OCI-LY1 (cell line): ENCODE results near the gene IGSF9B.

Source experiments
- H2AFZ ChIP-seq: fragments of 200-600 bp; sonication (generic), shearing (Covaris generic); 2 replicates; pipeline ENCODE4 v1.6.0; 2014; ENCODE audit warnings: antibody characterized with exemption, mild to moderate bottlenecking, low read length
- H3F3A ChIP-seq: fragments of 200-600 bp; sonication (generic), shearing (Covaris generic); 2 replicates; pipeline ENCODE4 v1.6.0; 2014; ENCODE audit warnings: mild to moderate bottlenecking, antibody characterized with exemption, low read length, moderate library complexity; ENCODE audit not compliant: insufficient read depth
- H3K27ac ChIP-seq: fragments of 200-600 bp; sonication (generic); 2 replicates; pipeline ENCODE4 v1.5.1; 2014; ENCODE audit warnings: low read length, mixed run types, mild to moderate bottlenecking, low read depth; ENCODE audit not compliant: poor library complexity, severe bottlenecking
- H3K27me3 ChIP-seq: fragments of 200-600 bp; sonication (generic); 2 replicates; pipeline ENCODE4 v1.6.0; 2014; ENCODE audit warnings: antibody characterized with exemption, mild to moderate bottlenecking, low read length, moderate library complexity; ENCODE audit not compliant: insufficient read depth
- H3K36me3 ChIP-seq: fragments of 200-600 bp; sonication (generic); 2 replicates; pipeline ENCODE4 v1.6.1; 2014; ENCODE audit warnings: mild to moderate bottlenecking, antibody characterized with exemption, low read length, moderate library complexity, mixed read lengths; ENCODE audit not compliant: insufficient read depth
- H3K4me1 ChIP-seq: fragments of 200-600 bp; sonication (generic); 2 replicates; pipeline ENCODE4 v1.5.1; 2014; ENCODE audit warnings: mild to moderate bottlenecking, low read length, moderate library complexity; ENCODE audit not compliant: insufficient read depth, severe bottlenecking
- H3K4me2 ChIP-seq: fragments of 200-600 bp; sonication (generic), shearing (Covaris generic); 2 replicates; pipeline ENCODE4 v1.6.1; 2014; ENCODE audit warnings: low read length
- H3K4me3 ChIP-seq: fragments of 200-600 bp; sonication (generic); 2 replicates; pipeline ENCODE4 v1.5.1; 2014; ENCODE audit warnings: low read length, low read depth, mild to moderate bottlenecking, mixed read lengths; ENCODE audit not compliant: poor library complexity, severe bottlenecking
- H3K79me2 ChIP-seq: fragments of 200-600 bp; shearing (Covaris generic); 2 replicates; pipeline ENCODE4 v1.6.1; 2016; ENCODE audit warnings: mixed run types, low read length, mixed read lengths; ENCODE audit not compliant: insufficient read depth
- H3K9ac ChIP-seq: fragments of 200-600 bp; sonication (generic), shearing (Covaris generic); 2 replicates; pipeline ENCODE4 v1.6.1; 2014; ENCODE audit warnings: mild to moderate bottlenecking, low read length, mixed read lengths
- H3K9me2 ChIP-seq: fragments of 200-600 bp; sonication (generic), shearing (Covaris generic); 2 replicates; pipeline ENCODE4 v1.6.1; 2014; ENCODE audit warnings: low read depth, mild to moderate bottlenecking, low read length, mixed read lengths
- H3K9me3 ChIP-seq: fragments of 200-600 bp; shearing (Covaris generic); 2 replicates; pipeline ENCODE4 v1.6.1; 2014; ENCODE audit warnings: low read length, mixed read lengths
- H4K20me1 ChIP-seq: fragments of 200-600 bp; sonication (generic), shearing (Covaris generic); 2 replicates; pipeline ENCODE4 v1.6.0; 2016; ENCODE audit warnings: mild to moderate bottlenecking, low read length; ENCODE audit not compliant: insufficient read depth
- EZH2 ChIP-seq: fragments of 200-600 bp; sonication (generic), shearing (Covaris generic); IDR thresholded peaks from 2 replicates; pipeline ENCODE4 v1.8.0; 2017; ENCODE audit warnings: borderline replicate concordance, mixed run types, mild to moderate bottlenecking, antibody characterized with exemption, low read length, moderate library complexity, mixed read lengths
- TF ChIP-seq, protein P1 (sequence below): fragments of 200-600 bp; sonication (generic), shearing (Covaris generic); IDR thresholded peaks from 2 replicates; pipeline ENCODE4 v1.5.1; 2017; ENCODE audit warnings: mild to moderate bottlenecking, antibody characterized with exemption, low read length, moderate library complexity, mixed read lengths

IGSF9B gene

DNA sequence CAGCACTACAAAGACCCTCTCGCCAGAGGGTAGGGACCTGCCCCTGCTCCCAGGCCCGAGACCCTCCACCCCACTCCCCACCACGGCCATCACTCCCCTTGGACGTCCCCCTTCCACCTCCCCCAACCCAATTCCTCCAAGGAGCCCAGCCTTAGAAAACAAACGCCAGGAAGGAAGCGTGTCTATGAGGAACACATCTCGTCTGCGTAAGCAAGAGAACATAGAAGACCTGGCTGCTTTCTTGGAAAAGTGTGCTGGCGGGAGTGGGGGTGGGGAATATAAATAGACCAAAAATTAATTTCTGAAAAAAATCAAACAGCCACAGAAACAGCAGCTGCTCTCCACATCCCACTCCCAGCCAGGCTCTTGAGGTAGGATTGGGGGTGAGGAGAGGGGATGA is 23.9 kb upstream of the IGSF9B start:
- Histone ChIP-seq H3K9me3 (no peaks in the 10 kb centered on the region), H3K9me2 (no peaks in the 10 kb centered on the region), H3F3A (no peaks in the 10 kb centered on the region), H3K79me2 (no peaks in the 10 kb centered on the region), H3K4me2 (no peak overlapping the region), H4K20me1 (no peaks in the 10 kb centered on the region), H2AFZ (no peak overlapping the region), H3K27ac (no peak overlapping the region), H3K4me1 (no peaks in the 10 kb centered on the region), H3K9ac (no peak overlapping the region), H3K36me3 (no peaks in the 10 kb centered on the region), H3K27me3 (no peaks in the 10 kb centered on the region; the same call in 1 of the 2 replicates), H3K4me3 (no peak overlapping the region)
- TF ChIP-seq EZH2, result no peak
- TF ChIP-seq, protein P1, sequence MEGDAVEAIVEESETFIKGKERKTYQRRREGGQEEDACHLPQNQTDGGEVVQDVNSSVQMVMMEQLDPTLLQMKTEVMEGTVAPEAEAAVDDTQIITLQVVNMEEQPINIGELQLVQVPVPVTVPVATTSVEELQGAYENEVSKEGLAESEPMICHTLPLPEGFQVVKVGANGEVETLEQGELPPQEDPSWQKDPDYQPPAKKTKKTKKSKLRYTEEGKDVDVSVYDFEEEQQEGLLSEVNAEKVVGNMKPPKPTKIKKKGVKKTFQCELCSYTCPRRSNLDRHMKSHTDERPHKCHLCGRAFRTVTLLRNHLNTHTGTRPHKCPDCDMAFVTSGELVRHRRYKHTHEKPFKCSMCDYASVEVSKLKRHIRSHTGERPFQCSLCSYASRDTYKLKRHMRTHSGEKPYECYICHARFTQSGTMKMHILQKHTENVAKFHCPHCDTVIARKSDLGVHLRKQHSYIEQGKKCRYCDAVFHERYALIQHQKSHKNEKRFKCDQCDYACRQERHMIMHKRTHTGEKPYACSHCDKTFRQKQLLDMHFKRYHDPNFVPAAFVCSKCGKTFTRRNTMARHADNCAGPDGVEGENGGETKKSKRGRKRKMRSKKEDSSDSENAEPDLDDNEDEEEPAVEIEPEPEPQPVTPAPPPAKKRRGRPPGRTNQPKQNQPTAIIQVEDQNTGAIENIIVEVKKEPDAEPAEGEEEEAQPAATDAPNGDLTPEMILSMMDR, result no peak

- Histone ChIP-seq H3F3A (no peaks in the 10 kb centered on the region), H3K9me2 (no peaks in the 10 kb centered on the region), H4K20me1 (no peaks in the 10 kb centered on the region), H3K36me3 (no peaks in the 10 kb centered on the region), H3K27me3 (no peaks in the 10 kb centered on the region; the same call in 1 of the 2 replicates), H3K4me2 (no peak overlapping the region), H3K4me3 (no peak overlapping the region), H3K27ac (no peak overlapping the region), H3K79me2 (no peaks in the 10 kb centered on the region), H3K4me1 (no peaks in the 10 kb centered on the region), H2AFZ (no peak overlapping the region), H3K9ac (no peak overlapping the region), H3K9me3 (no peaks in the 10 kb centered on the region)
- TF ChIP-seq, protein P1, result no peak
- TF ChIP-seq EZH2, result no peak
Measured at GRCh38 chr11:133978794-133979193, 22.0 kb upstream of the IGSF9B start.

- Histone ChIP-seq H2AFZ (no peak overlapping the region), H3K79me2 (no peaks in the 10 kb centered on the region), H3K9me3 (no peaks in the 10 kb centered on the region), H4K20me1 (no peaks in the 10 kb centered on the region), H3K4me1 (no peaks in the 10 kb centered on the region), H3K27me3 (no peaks in the 10 kb centered on the region), H3K9me2 (no peaks in the 10 kb centered on the region), H3K9ac (no peak overlapping the region), H3F3A (no peaks in the 10 kb centered on the region), H3K4me3 (no peak overlapping the region), H3K36me3 (no peaks in the 10 kb centered on the region), H3K4me2 (no peak overlapping the region), H3K27ac (no peak overlapping the region)
- TF ChIP-seq, protein P1, result no peak
- TF ChIP-seq EZH2, result no peak
Measured at GRCh38 chr11:133977067-133977677, 20.4 kb upstream of the IGSF9B start.
